H1 (cell line): ENCODE results near the gene GJB4. TPM values are rescaled to one million over a fixed set of nuclear protein-coding genes. Genes with fewer than 3 reads are reported as not detected.

Experiments used
- CTCF ChIA-PET: fragments of 300-600 bp; sonication (Branson Sonifier 250); formaldehyde crosslinking; loops from one replicate; lab custom pipeline; 2021; ENCODE audit not compliant: partially characterized antibody; lab: Charles Lee
- POLR2A ChIA-PET: fragments of 300-600 bp; sonication (Branson Sonifier 250); formaldehyde crosslinking; loops from one replicate; lab custom pipeline; 2021; ENCODE audit warnings: inconsistent platforms; ENCODE audit not compliant: partially characterized antibody; lab: Charles Lee
- DNase-seq, 2 experiments: peaks; one replicate each; pipeline versions ENCODE4 v3.0.0 to v3.0.0-alpha.2; 2010 to 2022; ENCODE audit warnings: low spot score in 2 of 2, low read depth in 1 of 2, mixed read lengths in 1 of 2
- FAIRE-seq: peaks from 2 replicates; lab custom pipeline; 2011; peaks lifted over from hg19 to GRCh38; lab: Jason Lieb, UNC
- H2AFZ ChIP-seq: 2 replicates; pipeline ENCODE4 v1.8.1; 2012; ENCODE audit warnings: low read length, inconsistent platforms
- H2AK5ac ChIP-seq: 2 replicates; pipeline ENCODE4 v1.6.1; 2013; ENCODE audit warnings: low read depth, low read length
- H2BK120ac ChIP-seq: replicated peaks from 2 replicates; pipeline ENCODE3; 2013; ENCODE audit warnings: low read depth, low read length, inconsistent platforms
- H2BK12ac ChIP-seq: 2 replicates; pipeline ENCODE4 v1.6.1; 2013; ENCODE audit warnings: low read depth, low read length
- H2BK15ac ChIP-seq: 2 replicates; pipeline ENCODE4 v1.6.1; 2013; ENCODE audit warnings: low read length
- H2BK20ac ChIP-seq: 2 replicates; pipeline ENCODE4 v1.6.1; 2013; ENCODE audit warnings: low read length
- H2BK5ac ChIP-seq: 2 replicates; pipeline ENCODE4 v1.6.1; 2013; ENCODE audit warnings: low read depth, low read length
- H3K14ac ChIP-seq: 2 replicates; pipeline ENCODE4 v1.6.1; 2013; ENCODE audit warnings: inconsistent platforms; ENCODE audit not compliant: insufficient read length
- H3K18ac ChIP-seq: 2 replicates; pipeline ENCODE4 v1.6.1; 2013; ENCODE audit warnings: low read length; ENCODE audit errors: extremely low read depth
- H3K23ac ChIP-seq: 2 replicates; pipeline ENCODE4 v1.6.1; 2013; ENCODE audit warnings: inconsistent platforms; ENCODE audit not compliant: insufficient read length
- H3K23me2 ChIP-seq: 2 replicates; pipeline ENCODE4 v1.6.1; 2013; ENCODE audit warnings: low read depth, low read length
- H3K27ac ChIP-seq: 2 replicates; pipeline ENCODE4 v1.6.1; 2011; ENCODE audit warnings: low read depth, low read length, inconsistent platforms
- H3K27me3 ChIP-seq, 4 experiments: replicated peaks in 1 of 4; 1 replicate in 1 of 4; 2 replicates in 3 of 4; pipeline versions ENCODE4 v1.6.1 to v1.8.1; 2011 to 2013; ENCODE audit warnings: low read length in 3 of 4, mild to moderate bottlenecking in 3 of 4, inconsistent platforms in 2 of 4, mixed read lengths in 2 of 4, moderate library complexity in 1 of 4; ENCODE audit not compliant: control insufficient read depth in 3 of 4, insufficient read depth in 3 of 4; ENCODE audit errors: extremely low read depth in 1 of 4
- H3K36me3 ChIP-seq, 4 experiments: 2 replicates each; pipeline versions ENCODE4 v1.6.1 to v1.8.1; 2011 to 2013; ENCODE audit warnings: mild to moderate bottlenecking in 4 of 4, low read length in 3 of 4, moderate library complexity in 2 of 4, control low read depth in 1 of 4, inconsistent platforms in 1 of 4; ENCODE audit not compliant: insufficient read depth in 4 of 4, control insufficient read depth in 2 of 4
- H3K4ac ChIP-seq: replicated peaks from 2 replicates; pipeline ENCODE3; 2013; ENCODE audit warnings: low read length, low read depth, mixed read lengths, inconsistent platforms; ENCODE audit not compliant: insufficient read length
- H3K4me1 ChIP-seq, 4 experiments: replicated peaks in 1 of 4; 1 replicate in 1 of 4; 2 replicates in 3 of 4; pipeline versions ENCODE4 v1.6.1 to v1.8.1; 2011 to 2013; ENCODE audit warnings: low read length in 3 of 4, inconsistent platforms in 2 of 4, mixed read lengths in 1 of 4; ENCODE audit not compliant: insufficient read depth in 4 of 4, control insufficient read depth in 3 of 4
- H3K4me2 ChIP-seq, 2 experiments: 2 replicates each; pipeline versions ENCODE4 v1.6.1 to v1.8.1; 2011 to 2013; ENCODE audit warnings: low read depth in 2 of 2, low read length in 2 of 2, control low read depth in 1 of 2, inconsistent platforms in 1 of 2, mild to moderate bottlenecking in 1 of 2; ENCODE audit not compliant: insufficient read depth in 1 of 2
- H3K4me3 ChIP-seq, 4 experiments: fragments of 200-600, 300-600 bp in 1 of 4; sonication (generic), shearing (Covaris generic), sonication (Bioruptor Twin) in 1 of 4; 2 replicates each; pipeline versions ENCODE4 v1.5.1 to v1.8.1; 2011 to 2016; ENCODE audit warnings: low read length in 4 of 4, low read depth in 3 of 4, control low read depth in 2 of 4, inconsistent platforms in 2 of 4, mild to moderate bottlenecking in 2 of 4, mixed read lengths in 1 of 4, moderate library complexity in 1 of 4; ENCODE audit not compliant: insufficient read depth in 2 of 4; ENCODE audit errors: extremely low read depth in 1 of 4
- H3K56ac ChIP-seq: replicated peaks from 2 replicates; pipeline ENCODE3; 2013; ENCODE audit warnings: low read depth, mild to moderate bottlenecking, mixed read lengths, low read length, inconsistent platforms; ENCODE audit not compliant: insufficient read length
- H3K79me1 ChIP-seq: 2 replicates; pipeline ENCODE4 v1.6.1; 2013; ENCODE audit warnings: low read depth, low read length, control low read depth
- H3K79me2 ChIP-seq, 2 experiments: 2 replicates each; pipeline versions ENCODE4 v1.6.1 to v1.8.1; 2012 to 2013; ENCODE audit warnings: low read length in 2 of 2, mild to moderate bottlenecking in 2 of 2, inconsistent platforms in 1 of 2; ENCODE audit not compliant: insufficient read depth in 2 of 2, control insufficient read depth in 1 of 2
- H3K9ac ChIP-seq, 4 experiments: replicated peaks in 1 of 4; 1 replicate in 1 of 4; 2 replicates in 3 of 4; pipeline versions ENCODE4 v1.6.1 to v1.8.1; 2011 to 2013; ENCODE audit warnings: low read depth in 3 of 4, low read length in 3 of 4, control low read depth in 2 of 4, mild to moderate bottlenecking in 2 of 4, moderate library complexity in 2 of 4, inconsistent platforms in 1 of 4; ENCODE audit errors: extremely low read depth in 1 of 4
- H3K9me3 ChIP-seq, 2 experiments: 2 replicates each; pipeline versions ENCODE4 v1.6.1 to v1.8.1; 2012 to 2013; ENCODE audit warnings: mild to moderate bottlenecking in 2 of 2, moderate library complexity in 2 of 2, control low read depth in 1 of 2, inconsistent platforms in 1 of 2, low read depth in 1 of 2, low read length in 1 of 2, mixed read lengths in 1 of 2; ENCODE audit not compliant: insufficient read depth in 2 of 2
- H4K20me1 ChIP-seq, 2 experiments: replicated peaks in 1 of 2; 2 replicates each; pipeline versions ENCODE3 to v1.8.1; 2011 to 2013; ENCODE audit warnings: inconsistent platforms in 2 of 2, low read length in 2 of 2, mild to moderate bottlenecking in 1 of 2; ENCODE audit not compliant: insufficient read depth in 2 of 2, control insufficient read depth in 1 of 2
- H4K5ac ChIP-seq: 2 replicates; pipeline ENCODE4 v1.6.1; 2013; ENCODE audit warnings: low read length, low read depth, mixed read lengths, inconsistent platforms; ENCODE audit not compliant: insufficient read length
- H4K8ac ChIP-seq: 2 replicates; pipeline ENCODE4 v1.8.0; 2013; ENCODE audit warnings: mild to moderate bottlenecking, moderate library complexity, low read length, inconsistent platforms; ENCODE audit not compliant: insufficient read depth; ENCODE audit errors: extremely low read depth
- H4K91ac ChIP-seq: replicated peaks from 2 replicates; pipeline ENCODE3; 2013; ENCODE audit warnings: low read length, mixed read lengths, inconsistent platforms; ENCODE audit not compliant: insufficient read length
- CEBPB ChIP-seq: IDR thresholded peaks from 2 replicates; pipeline ENCODE4 v1.6.1; 2012; ENCODE audit warnings: low read depth, low read length
- HDAC2 ChIP-seq, 2 experiments: fragments of 300-600 bp in 1 of 2; sonication (generic) in 1 of 2; IDR thresholded peaks; 2 replicates each; pipeline ENCODE4 v1.6.1; 2011 to 2012; ENCODE audit warnings: low read depth in 2 of 2, low read length in 2 of 2, mild to moderate bottlenecking in 2 of 2, moderate library complexity in 2 of 2, borderline replicate concordance in 1 of 2, inconsistent platforms in 1 of 2
- NANOG ChIP-seq: IDR thresholded peaks from 2 replicates; pipeline ENCODE4 v1.6.1; 2011; ENCODE audit warnings: low read length, low read depth, mild to moderate bottlenecking, inconsistent platforms; ENCODE audit not compliant: insufficient read depth, poor library complexity, severe bottlenecking
- SP4 ChIP-seq: IDR thresholded peaks from 2 replicates; pipeline ENCODE4 v1.6.1; 2012; ENCODE audit warnings: low read length, inconsistent platforms
- WGBS, 2 experiments: shearing (Covaris generic) in 1 of 2; methylation state at CpG; one replicate each; pipeline versions ENCODE4 v1.1.6 to v1.1.7; 2013 to 2015; ENCODE audit warnings: low lambda C conversion rate in 2 of 2, mixed read lengths in 2 of 2, inconsistent platforms in 1 of 2, low coverage in 1 of 2, missing lambda C conversion rate in 1 of 2; ENCODE audit not compliant: insufficient replicate concordance in 2 of 2, insufficient coverage in 1 of 2, insufficient read length in 1 of 2; ENCODE audit errors: extremely low coverage in 1 of 2, missing lambda C conversion rate in 1 of 2; 5-methylcytosine and 5-hydroxymethylcytosine counted together
- polyA plus RNA-seq, 7 experiments: library from polyadenylated mRNA; depleted of rRNA in 3 of 7; stranded (reverse) in 5 of 7; unstranded in 2 of 7; fragments of >200 nt in 5 of 7; fragments of 200-250 nt in 2 of 7; gene quantifications; 1 replicate in 5 of 7; 2 replicates in 1 of 7; 4 replicates in 1 of 7; pipeline versions ENCODE4 v1.2.1 to v1.2.3, GENCODE V29; 2011 to 2013; ENCODE audit warnings: missing spikeins in 2 of 7, mixed read lengths in 2 of 7
- total RNA-seq: library from RNA; stranded (reverse); fragmentation: NEBNext Ultra II Directional; extraction: Animal tissue kit (Norgen Biotek cat#: 25700); gene quantifications from 2 replicates; pipeline ENCODE4 v1.2.1, GENCODE V29; 2021
- TF ChIP-seq, protein P1 (sequence below), 3 experiments: IDR thresholded peaks; 1 replicate in 2 of 3; 2 replicates in 1 of 3; pipeline versions ENCODE4 v1.5.1 to v1.6.1; 2011; ENCODE audit warnings: low read length in 3 of 3, mild to moderate bottlenecking in 3 of 3, inconsistent platforms in 2 of 3, low read depth in 1 of 3, moderate library complexity in 1 of 3; ENCODE audit not compliant: insufficient read depth in 1 of 3; ENCODE audit errors: control extremely low read depth in 1 of 3

Gene GJB4
- total and polyA plus RNA-seq, 2 of the 8 experiments (the other 6 are each of a cell fraction or from before 2014, with no cell fraction given), result 0.20 to 0.41 TPM

DNA sequence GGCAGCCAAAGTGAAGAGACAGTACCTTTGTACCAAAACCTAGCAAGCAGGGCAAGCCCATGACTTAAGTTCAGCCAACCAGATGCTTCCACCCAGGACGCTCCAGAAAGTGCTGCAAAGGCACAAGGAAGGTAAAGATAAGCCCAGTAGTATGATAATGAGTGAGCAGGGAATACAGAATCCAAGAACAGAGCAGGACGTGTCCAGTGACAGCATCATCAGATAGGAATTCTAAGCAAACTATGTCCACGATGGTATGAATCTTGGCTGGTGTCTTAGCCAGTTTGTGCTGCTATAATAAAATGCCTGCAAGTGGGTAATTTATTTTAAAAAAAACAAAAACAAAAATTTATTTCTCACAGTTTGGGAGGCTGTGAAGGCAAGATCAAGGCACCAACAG is 46.9 kb downstream of the GJB4 start:
- Histone ChIP-seq H3K23ac (no peak overlapping the region), H3K4me1 (no peaks in the 10 kb centered on the region), H4K20me1 (no peaks in the 10 kb centered on the region), H3K4ac (no peak overlapping the region), H2BK15ac (no peak overlapping the region), H3K9ac (no peak overlapping the region), H3K18ac (no peak overlapping the region), H2AK5ac (no peak overlapping the region), H4K5ac (no peak overlapping the region), H3K27ac (no peak overlapping the region), H4K8ac (no peak overlapping the region), H2BK120ac (no peak overlapping the region), H3K23me2 (no peaks in the 10 kb centered on the region), H2BK20ac (no peak overlapping the region), H3K56ac (no peak overlapping the region), H3K4me3 (no peak overlapping the region), H3K79me2 (no peaks in the 10 kb centered on the region), H3K4me2 (no peak overlapping the region), H3K36me3 (no peaks in the 10 kb centered on the region), H4K91ac (no peak overlapping the region), H3K79me1 (no peaks in the 10 kb centered on the region), H2BK5ac (no peak overlapping the region), H2AFZ (no peak overlapping the region), H2BK12ac (no peak overlapping the region), H3K27me3 (no peaks in the 10 kb centered on the region), H3K14ac (no peak overlapping the region), H3K9me3 (no peaks in the 10 kb centered on the region)
- ChIA-PET CTCF (no interaction called here), POLR2A (no interaction called here)
- FAIRE-seq (no peak), DNase-seq (no peak)
- 85% methylated on average over 3 of the region's 3 CpGs; no CpG with 5 or more reads in 1 of the 2 experiments for WGBS, 2 experiments
- TF ChIP-seq NANOG (no peak), SP4 (no peak), CEBPB (no peak), HDAC2 (IDR thresholded peaks at IDR 0.05; ENCODE audit: borderline replicate concordance in 1 of 2, low read depth in 2 of 2, low read length in 2 of 2) (no peak)
- TF ChIP-seq, protein P1, sequence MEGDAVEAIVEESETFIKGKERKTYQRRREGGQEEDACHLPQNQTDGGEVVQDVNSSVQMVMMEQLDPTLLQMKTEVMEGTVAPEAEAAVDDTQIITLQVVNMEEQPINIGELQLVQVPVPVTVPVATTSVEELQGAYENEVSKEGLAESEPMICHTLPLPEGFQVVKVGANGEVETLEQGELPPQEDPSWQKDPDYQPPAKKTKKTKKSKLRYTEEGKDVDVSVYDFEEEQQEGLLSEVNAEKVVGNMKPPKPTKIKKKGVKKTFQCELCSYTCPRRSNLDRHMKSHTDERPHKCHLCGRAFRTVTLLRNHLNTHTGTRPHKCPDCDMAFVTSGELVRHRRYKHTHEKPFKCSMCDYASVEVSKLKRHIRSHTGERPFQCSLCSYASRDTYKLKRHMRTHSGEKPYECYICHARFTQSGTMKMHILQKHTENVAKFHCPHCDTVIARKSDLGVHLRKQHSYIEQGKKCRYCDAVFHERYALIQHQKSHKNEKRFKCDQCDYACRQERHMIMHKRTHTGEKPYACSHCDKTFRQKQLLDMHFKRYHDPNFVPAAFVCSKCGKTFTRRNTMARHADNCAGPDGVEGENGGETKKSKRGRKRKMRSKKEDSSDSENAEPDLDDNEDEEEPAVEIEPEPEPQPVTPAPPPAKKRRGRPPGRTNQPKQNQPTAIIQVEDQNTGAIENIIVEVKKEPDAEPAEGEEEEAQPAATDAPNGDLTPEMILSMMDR (IDR thresholded peaks at IDR 0.05; ENCODE audit: control extremely low read depth in 1 of 3, insufficient read depth in 1 of 3, low read depth in 1 of 3, low read length in 3 of 3), result no peak
